H1 (cell line): ENCODE results near the gene CASZ1. TPM values are rescaled to one million over a fixed set of nuclear protein-coding genes. Genes with fewer than 3 reads are reported as not detected.

Source experiments
- CTCF ChIA-PET: fragments of 300-600 bp; sonication (Branson Sonifier 250); formaldehyde crosslinking; loops from one replicate; lab custom pipeline; 2021; ENCODE audit not compliant: partially characterized antibody; lab: Charles Lee
- POLR2A ChIA-PET: fragments of 300-600 bp; sonication (Branson Sonifier 250); formaldehyde crosslinking; loops from one replicate; lab custom pipeline; 2021; ENCODE audit warnings: inconsistent platforms; ENCODE audit not compliant: partially characterized antibody; lab: Charles Lee
- DNase-seq, 2 experiments: peaks; one replicate each; pipeline versions ENCODE4 v3.0.0 to v3.0.0-alpha.2; 2010 to 2022; ENCODE audit warnings: low spot score in 2 of 2, low read depth in 1 of 2, mixed read lengths in 1 of 2
- FAIRE-seq: peaks from 2 replicates; lab custom pipeline; 2011; peaks lifted over from hg19 to GRCh38; lab: Jason Lieb, UNC
- H2AFZ ChIP-seq: 2 replicates; pipeline ENCODE4 v1.8.1; 2012; ENCODE audit warnings: low read length, inconsistent platforms
- H2AK5ac ChIP-seq: 2 replicates; pipeline ENCODE4 v1.6.1; 2013; ENCODE audit warnings: low read depth, low read length
- H2BK120ac ChIP-seq: replicated peaks from 2 replicates; pipeline ENCODE3; 2013; ENCODE audit warnings: low read depth, low read length, inconsistent platforms
- H2BK12ac ChIP-seq: 2 replicates; pipeline ENCODE4 v1.6.1; 2013; ENCODE audit warnings: low read depth, low read length
- H2BK15ac ChIP-seq: 2 replicates; pipeline ENCODE4 v1.6.1; 2013; ENCODE audit warnings: low read length
- H2BK20ac ChIP-seq: 2 replicates; pipeline ENCODE4 v1.6.1; 2013; ENCODE audit warnings: low read length
- H2BK5ac ChIP-seq: 2 replicates; pipeline ENCODE4 v1.6.1; 2013; ENCODE audit warnings: low read depth, low read length
- H3K14ac ChIP-seq: 2 replicates; pipeline ENCODE4 v1.6.1; 2013; ENCODE audit warnings: inconsistent platforms; ENCODE audit not compliant: insufficient read length
- H3K18ac ChIP-seq: 2 replicates; pipeline ENCODE4 v1.6.1; 2013; ENCODE audit warnings: low read length; ENCODE audit errors: extremely low read depth
- H3K23ac ChIP-seq: 2 replicates; pipeline ENCODE4 v1.6.1; 2013; ENCODE audit warnings: inconsistent platforms; ENCODE audit not compliant: insufficient read length
- H3K23me2 ChIP-seq: 2 replicates; pipeline ENCODE4 v1.6.1; 2013; ENCODE audit warnings: low read depth, low read length
- H3K27ac ChIP-seq: 2 replicates; pipeline ENCODE4 v1.6.1; 2011; ENCODE audit warnings: low read depth, low read length, inconsistent platforms
- H3K27me3 ChIP-seq, 4 experiments: replicated peaks in 1 of 4; 1 replicate in 1 of 4; 2 replicates in 3 of 4; pipeline versions ENCODE4 v1.6.1 to v1.8.1; 2011 to 2013; ENCODE audit warnings: low read length in 3 of 4, mild to moderate bottlenecking in 3 of 4, inconsistent platforms in 2 of 4, mixed read lengths in 2 of 4, moderate library complexity in 1 of 4; ENCODE audit not compliant: control insufficient read depth in 3 of 4, insufficient read depth in 3 of 4; ENCODE audit errors: extremely low read depth in 1 of 4
- H3K36me3 ChIP-seq, 4 experiments: 2 replicates each; pipeline versions ENCODE4 v1.6.1 to v1.8.1; 2011 to 2013; ENCODE audit warnings: mild to moderate bottlenecking in 4 of 4, low read length in 3 of 4, moderate library complexity in 2 of 4, control low read depth in 1 of 4, inconsistent platforms in 1 of 4; ENCODE audit not compliant: insufficient read depth in 4 of 4, control insufficient read depth in 2 of 4
- H3K4ac ChIP-seq: replicated peaks from 2 replicates; pipeline ENCODE3; 2013; ENCODE audit warnings: low read length, low read depth, mixed read lengths, inconsistent platforms; ENCODE audit not compliant: insufficient read length
- H3K4me1 ChIP-seq, 4 experiments: replicated peaks in 1 of 4; 1 replicate in 1 of 4; 2 replicates in 3 of 4; pipeline versions ENCODE4 v1.6.1 to v1.8.1; 2011 to 2013; ENCODE audit warnings: low read length in 3 of 4, inconsistent platforms in 2 of 4, mixed read lengths in 1 of 4; ENCODE audit not compliant: insufficient read depth in 4 of 4, control insufficient read depth in 3 of 4
- H3K4me2 ChIP-seq, 2 experiments: 2 replicates each; pipeline versions ENCODE4 v1.6.1 to v1.8.1; 2011 to 2013; ENCODE audit warnings: low read depth in 2 of 2, low read length in 2 of 2, control low read depth in 1 of 2, inconsistent platforms in 1 of 2, mild to moderate bottlenecking in 1 of 2; ENCODE audit not compliant: insufficient read depth in 1 of 2
- H3K4me3 ChIP-seq, 4 experiments: fragments of 200-600, 300-600 bp in 1 of 4; sonication (generic), shearing (Covaris generic), sonication (Bioruptor Twin) in 1 of 4; 2 replicates each; pipeline versions ENCODE4 v1.5.1 to v1.8.1; 2011 to 2016; ENCODE audit warnings: low read length in 4 of 4, low read depth in 3 of 4, control low read depth in 2 of 4, inconsistent platforms in 2 of 4, mild to moderate bottlenecking in 2 of 4, mixed read lengths in 1 of 4, moderate library complexity in 1 of 4; ENCODE audit not compliant: insufficient read depth in 2 of 4; ENCODE audit errors: extremely low read depth in 1 of 4
- H3K56ac ChIP-seq: replicated peaks from 2 replicates; pipeline ENCODE3; 2013; ENCODE audit warnings: low read depth, mild to moderate bottlenecking, mixed read lengths, low read length, inconsistent platforms; ENCODE audit not compliant: insufficient read length
- H3K79me1 ChIP-seq: 2 replicates; pipeline ENCODE4 v1.6.1; 2013; ENCODE audit warnings: low read depth, low read length, control low read depth
- H3K79me2 ChIP-seq, 2 experiments: 2 replicates each; pipeline versions ENCODE4 v1.6.1 to v1.8.1; 2012 to 2013; ENCODE audit warnings: low read length in 2 of 2, mild to moderate bottlenecking in 2 of 2, inconsistent platforms in 1 of 2; ENCODE audit not compliant: insufficient read depth in 2 of 2, control insufficient read depth in 1 of 2
- H3K9ac ChIP-seq, 4 experiments: replicated peaks in 1 of 4; 1 replicate in 1 of 4; 2 replicates in 3 of 4; pipeline versions ENCODE4 v1.6.1 to v1.8.1; 2011 to 2013; ENCODE audit warnings: low read depth in 3 of 4, low read length in 3 of 4, control low read depth in 2 of 4, mild to moderate bottlenecking in 2 of 4, moderate library complexity in 2 of 4, inconsistent platforms in 1 of 4; ENCODE audit errors: extremely low read depth in 1 of 4
- H3K9me3 ChIP-seq, 2 experiments: 2 replicates each; pipeline versions ENCODE4 v1.6.1 to v1.8.1; 2012 to 2013; ENCODE audit warnings: mild to moderate bottlenecking in 2 of 2, moderate library complexity in 2 of 2, control low read depth in 1 of 2, inconsistent platforms in 1 of 2, low read depth in 1 of 2, low read length in 1 of 2, mixed read lengths in 1 of 2; ENCODE audit not compliant: insufficient read depth in 2 of 2
- H4K20me1 ChIP-seq, 2 experiments: replicated peaks in 1 of 2; 2 replicates each; pipeline versions ENCODE3 to v1.8.1; 2011 to 2013; ENCODE audit warnings: inconsistent platforms in 2 of 2, low read length in 2 of 2, mild to moderate bottlenecking in 1 of 2; ENCODE audit not compliant: insufficient read depth in 2 of 2, control insufficient read depth in 1 of 2
- H4K5ac ChIP-seq: 2 replicates; pipeline ENCODE4 v1.6.1; 2013; ENCODE audit warnings: low read length, low read depth, mixed read lengths, inconsistent platforms; ENCODE audit not compliant: insufficient read length
- H4K8ac ChIP-seq: 2 replicates; pipeline ENCODE4 v1.8.0; 2013; ENCODE audit warnings: mild to moderate bottlenecking, moderate library complexity, low read length, inconsistent platforms; ENCODE audit not compliant: insufficient read depth; ENCODE audit errors: extremely low read depth
- H4K91ac ChIP-seq: replicated peaks from 2 replicates; pipeline ENCODE3; 2013; ENCODE audit warnings: low read length, mixed read lengths, inconsistent platforms; ENCODE audit not compliant: insufficient read length
- GABPA ChIP-seq: IDR thresholded peaks from 2 replicates; pipeline ENCODE4 v1.6.1; 2011; ENCODE audit warnings: mild to moderate bottlenecking, low read length, moderate library complexity, borderline replicate concordance; ENCODE audit not compliant: insufficient read depth
- SUZ12 ChIP-seq: fragments of 200-600 bp; sonication (generic); IDR thresholded peaks from 2 replicates; pipeline ENCODE4 v1.6.1; 2012; ENCODE audit warnings: mild to moderate bottlenecking, inconsistent platforms, low read length, moderate library complexity, mixed read lengths
- WGBS, 2 experiments: shearing (Covaris generic) in 1 of 2; methylation state at CpG; one replicate each; pipeline versions ENCODE4 v1.1.6 to v1.1.7; 2013 to 2015; ENCODE audit warnings: low lambda C conversion rate in 2 of 2, mixed read lengths in 2 of 2, inconsistent platforms in 1 of 2, low coverage in 1 of 2, missing lambda C conversion rate in 1 of 2; ENCODE audit not compliant: insufficient replicate concordance in 2 of 2, insufficient coverage in 1 of 2, insufficient read length in 1 of 2; ENCODE audit errors: extremely low coverage in 1 of 2, missing lambda C conversion rate in 1 of 2; 5-methylcytosine and 5-hydroxymethylcytosine counted together
- polyA plus RNA-seq, 7 experiments: library from polyadenylated mRNA; depleted of rRNA in 3 of 7; stranded (reverse) in 5 of 7; unstranded in 2 of 7; fragments of >200 nt in 5 of 7; fragments of 200-250 nt in 2 of 7; gene quantifications; 1 replicate in 5 of 7; 2 replicates in 1 of 7; 4 replicates in 1 of 7; pipeline versions ENCODE4 v1.2.1 to v1.2.3, GENCODE V29; 2011 to 2013; ENCODE audit warnings: missing spikeins in 2 of 7, mixed read lengths in 2 of 7
- total RNA-seq: library from RNA; stranded (reverse); fragmentation: NEBNext Ultra II Directional; extraction: Animal tissue kit (Norgen Biotek cat#: 25700); gene quantifications from 2 replicates; pipeline ENCODE4 v1.2.1, GENCODE V29; 2021
- TF ChIP-seq, protein P1 (sequence below): IDR thresholded peaks from 2 replicates; pipeline ENCODE4 v1.6.1; 2012; ENCODE audit warnings: inconsistent platforms

CASZ1 gene
- total and polyA plus RNA-seq, 2 of the 8 experiments (the other 6 are each of a cell fraction or from before 2014, with no cell fraction given) = 4.4 to 7.7 TPM

- Histone ChIP-seq H3K14ac (no peak overlapping the region), H3K36me3 (no peaks in the 10 kb centered on the region), H4K20me1 (peaks cover 0 to 3% of the 10 kb centered on the region in 2 experiments), H3K9me3 (no peaks in the 10 kb centered on the region), H3K9ac (no peak overlapping the region), H3K56ac (no peak overlapping the region), H3K4me1 (peaks cover 0 to 34% (median 21%) of the 10 kb centered on the region in 4 experiments; a peak in 6 of 7 replicates), H2BK12ac (0 out of 2 replicates have a peak overlapping the region, but pooled peaks have one; percentile 81), H2BK15ac (peak overlapping the region; percentile 53; the same call in 1 of the 2 replicates), H2BK5ac (no peak overlapping the region; the same call in 1 of the 2 replicates), H3K4me3 (no peak overlapping the region), H3K79me2 (no peaks in the 10 kb centered on the region), H2AK5ac (no peak overlapping the region), H3K79me1 (no peaks in the 10 kb centered on the region), H2BK20ac (0 out of 2 replicates have a peak overlapping the region, but pooled peaks have one; percentile 61), H4K5ac (no peak overlapping the region), H3K4me2 (no peak overlapping the region), H3K23me2 (peaks cover 8% of the 10 kb centered on the region), H3K23ac (no peak overlapping the region), H3K27me3 (peaks cover 0 to 3% (median 1%) of the 10 kb centered on the region in 4 experiments; a peak in 3 of 7 replicates), H3K4ac (no peak overlapping the region), H3K18ac (no peak overlapping the region), H4K8ac (no peak overlapping the region), H3K27ac (no peak overlapping the region), H2AFZ (no peak overlapping the region), H4K91ac (peak overlapping the region; percentile 88), H2BK120ac (no peak overlapping the region)
- WGBS, 2 experiments = 79% methylated on average over 11 of the region's 11 CpGs; no CpG with 5 or more reads in 1 of the 2 experiments
- peak in 1 of 2 experiments; percentile 52 for DNase-seq
- ChIA-PET CTCF (interaction anchor here (0.6 to 5.1 kb wide), 15 partner anchors 13 to 827 kb away, joined by 3 to 15 read pairs (median 4); no protein-coding TSS in a partner anchor), POLR2A (interaction anchor here (1.0 to 1.4 kb wide), 2 partner anchors 22 to 24 kb away, joined by 3 read pairs; no protein-coding TSS in a partner anchor)
- FAIRE-seq = no peak
- TF ChIP-seq, protein P1, sequence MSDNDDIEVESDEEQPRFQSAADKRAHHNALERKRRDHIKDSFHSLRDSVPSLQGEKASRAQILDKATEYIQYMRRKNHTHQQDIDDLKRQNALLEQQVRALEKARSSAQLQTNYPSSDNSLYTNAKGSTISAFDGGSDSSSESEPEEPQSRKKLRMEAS = no peak
- no peak for TF ChIP-seq GABPA
- TF ChIP-seq SUZ12 = no peak
These were observed 40.3 kb upstream of the CASZ1 start for GRCh38 chr1:10836726-10837125.
